Measurements from ENCODE around the gene C17orf50.
A peak's percentile ranks its signal among the peaks of the same experiment; 100 is the strongest.
"Not testable (repeated sequence)": the region's sequence is repeated elsewhere in the genome, so short reads cannot be mapped to it uniquely, and the experiment has no call there.

Gene C17orf50

GRCh38 chr17:35750526-35751395 lies 9.9 kb upstream of the C17orf50 start:
- H3K9me3 ChIP-seq: no peaks in the 10 kb centered on the region
- H3K4me1 ChIP-seq: peaks cover 20% of the 10 kb centered on the region
- no peaks in the 10 kb centered on the region for H3K36me3 ChIP-seq
- no peak overlapping the region for H3K27ac ChIP-seq
- H3K27me3 ChIP-seq: peaks cover 40% of the 10 kb centered on the region
- no peak overlapping the region for H3K9ac ChIP-seq
- H3K4me3 ChIP-seq: peak overlapping the region; percentile 33; the same call in 1 of the 2 replicates
- peaks cover 8% of the 10 kb centered on the region; the same call in 1 of the 2 replicates for H4K20me1 ChIP-seq
- H3K4me2 ChIP-seq: peak overlapping the region; percentile 63
- TF ChIP-seq Cebpa-rat (IDR thresholded peaks at IDR 0.05): no peak

GRCh38 chr17:35751541-35751940 lies 9.1 kb upstream of the C17orf50 start:
- not testable (repeated sequence) for H3K4me2 ChIP-seq, H3K36me3 ChIP-seq, H4K20me1 ChIP-seq, H3K9ac ChIP-seq, H3K27ac ChIP-seq, H3K9me3 ChIP-seq, H3K4me3 ChIP-seq
- peaks cover 40% of the 10 kb centered on the region for H3K27me3 ChIP-seq
- H3K4me1 ChIP-seq: peaks cover 20% of the 10 kb centered on the region

GRCh38 chr17:35752471-35752870 lies 8.2 kb upstream of the C17orf50 start:
- Histone ChIP-seq H3K4me2 (peak overlapping the region; percentile 58; the same call in 1 of the 2 replicates), H3K4me3 (no peak overlapping the region), H3K4me1 (peaks cover 20% of the 10 kb centered on the region), H3K36me3 (no peaks in the 10 kb centered on the region), H4K20me1 (peaks cover 7% of the 10 kb centered on the region; the same call in 1 of the 2 replicates), H3K27ac (no peak overlapping the region), H3K27me3 (peaks cover 40% of the 10 kb centered on the region), H3K9ac (no peak overlapping the region), H3K9me3 (no peaks in the 10 kb centered on the region)
- TF ChIP-seq Cebpa-rat (IDR thresholded peaks at IDR 0.05): no peak

- Histone ChIP-seq H3K27ac (no peak within 1 kb of the TSS), H3K27me3 (peaks cover 39% of the 10 kb centered on the region), H3K9me3 (no peaks in the 10 kb centered on the region)
Observed at GRCh38 chr17:35752945-35753764, 7.5 kb upstream of the C17orf50 start, which contains the start of gene GAS2L2. GAS2L2 (minus strand) TSS chr17:35753239; CDS start chr17:35752850, 389 bp downstream.

GRCh38 chr17:35757243-35757642 lies 3.4 kb upstream of the C17orf50 start:
- Histone ChIP-seq H3K9me3 (no peaks in the 10 kb centered on the region), H4K20me1 (no peaks in the 10 kb centered on the region), H3K4me1 (peaks cover 9% of the 10 kb centered on the region), H3K4me2 (no peak overlapping the region), H3K4me3 (no peak overlapping the region), H3K27ac (no peak overlapping the region), H3K36me3 (no peaks in the 10 kb centered on the region), H3K27me3 (peaks cover 4% of the 10 kb centered on the region; the same call in 1 of the 2 replicates), H3K9ac (no peak overlapping the region)
- TF ChIP-seq Cebpa-rat (IDR thresholded peaks at IDR 0.05): no peak

More at GRCh38 chr17:35752945-35753764, 7.5 kb upstream of the C17orf50 start, which contains the start of gene GAS2L2:
- peaks cover 20% of the 10 kb centered on the region for H3K4me1 ChIP-seq
- H3K4me2 ChIP-seq: peak within 1 kb of the TSS; percentile 58; the same call in 1 of the 2 replicates
- no peaks in the 10 kb centered on the region for H3K36me3 ChIP-seq
- no peak for TF ChIP-seq Cebpa-rat (IDR thresholded peaks at IDR 0.05)
- peaks cover 7% of the 10 kb centered on the region; the same call in 1 of the 2 replicates for H4K20me1 ChIP-seq
- no peak within 1 kb of the TSS for H3K4me3 ChIP-seq
- no peak within 1 kb of the TSS for H3K9ac ChIP-seq

GRCh38 chr17:35761601-35762000 lies 914 bp downstream of the C17orf50 start:
- no peak overlapping the region for H3K4me2 ChIP-seq
- no peak for TF ChIP-seq Cebpa-rat (IDR thresholded peaks at IDR 0.05)
- H3K9me3 ChIP-seq: no peaks in the 10 kb centered on the region
- no peak overlapping the region for H3K4me3 ChIP-seq
- no peak overlapping the region for H3K9ac ChIP-seq
- no peaks in the 10 kb centered on the region for H3K27me3 ChIP-seq
- peaks cover 25% of the 10 kb centered on the region for H3K4me1 ChIP-seq
- H3K27ac ChIP-seq: no peak overlapping the region
- H3K36me3 ChIP-seq: no peaks in the 10 kb centered on the region
- no peaks in the 10 kb centered on the region for H4K20me1 ChIP-seq

GRCh38 chr17:35763767-35764122 lies 3.1 kb downstream of the C17orf50 start:
- Histone ChIP-seq H3K27me3 (no peaks in the 10 kb centered on the region), H3K4me3 (peak overlapping the region; percentile 73), H3K36me3 (no peaks in the 10 kb centered on the region), H3K4me2 (peak overlapping the region; percentile 90), H3K27ac (peak overlapping the region; percentile 74), H3K9ac (peak overlapping the region; percentile 75; the same call in 1 of the 2 replicates), H3K4me1 (peaks cover 28% of the 10 kb centered on the region), H3K9me3 (no peaks in the 10 kb centered on the region), H4K20me1 (no peaks in the 10 kb centered on the region)
- TF ChIP-seq Cebpa-rat (IDR thresholded peaks at IDR 0.05): no peak

- H3K4me1 ChIP-seq: peaks cover 28% of the 10 kb centered on the region
- H4K20me1 ChIP-seq: no peaks in the 10 kb centered on the region
- peak overlapping the region; percentile 73 for H3K4me3 ChIP-seq
- H3K36me3 ChIP-seq: no peaks in the 10 kb centered on the region
- H3K4me2 ChIP-seq: peak overlapping the region; percentile 90
- H3K27ac ChIP-seq: peak overlapping the region; percentile 74
- H3K9me3 ChIP-seq: no peaks in the 10 kb centered on the region
- no peaks in the 10 kb centered on the region for H3K27me3 ChIP-seq
- peak overlapping the region; percentile 75 for H3K9ac ChIP-seq
- no peak for TF ChIP-seq Cebpa-rat (IDR thresholded peaks at IDR 0.05)
Observed at GRCh38 chr17:35764123-35764991, 3.7 kb downstream of the C17orf50 start.

All from BLaER1 (cell line).